Measurements from ENCODE around the gene CAMKK2. TPM values are rescaled to one million over a fixed set of nuclear protein-coding genes. Genes with fewer than 3 reads are reported as not detected.

The CAMKK2 gene
- total RNA-seq, 1 experiment from 2014 or later: 34.0 TPM

DNA sequence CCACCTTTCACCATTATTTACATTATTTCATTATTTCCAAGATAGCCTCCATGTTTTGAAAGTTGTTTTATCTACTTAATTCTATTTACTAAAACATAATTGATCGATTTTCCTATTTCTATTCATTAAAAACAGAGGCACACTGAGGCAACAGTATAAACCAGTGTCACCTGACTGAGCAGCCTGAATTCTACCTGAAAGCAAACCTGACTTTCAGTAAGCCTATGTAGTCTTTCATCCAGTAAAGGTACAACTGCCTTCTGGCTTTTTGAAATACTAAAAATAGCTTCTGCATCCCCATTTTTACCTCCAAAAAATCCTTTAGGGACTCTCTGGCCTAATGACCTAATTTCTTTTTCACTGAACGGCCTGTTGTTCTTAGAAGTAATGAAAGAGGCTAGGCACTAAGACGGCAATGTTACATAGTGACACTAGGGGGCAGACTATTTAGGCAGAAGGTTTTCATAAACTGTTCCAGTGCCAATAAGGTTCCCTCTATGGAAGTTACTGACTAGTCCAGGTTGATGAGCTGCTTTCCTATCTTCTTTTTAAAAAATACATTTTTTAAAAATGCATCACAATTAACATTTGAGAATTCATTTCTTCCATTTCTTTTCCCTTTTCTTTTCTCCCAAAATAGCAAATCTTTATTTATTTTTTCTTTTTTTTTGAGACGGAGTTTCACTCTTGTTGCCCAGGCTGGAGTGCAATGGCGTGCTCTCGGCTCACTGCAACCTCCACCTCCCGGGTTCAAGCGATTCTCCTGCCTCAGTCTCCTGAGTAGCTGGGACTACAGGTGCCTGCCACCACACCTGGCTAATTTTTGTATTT is 38.2 kb upstream of the CAMKK2 start:
- intact Hi-C loops (cut with micrococcal nuclease; ENCODE audit: unreplicated experiment): loop anchor here (2.0 to 5.0 kb wide), 2 partner anchors 68 to 108 kb away; partner anchors contain the start of gene RNF34
- H3K27me3 Mint-ChIP-seq (ENCODE audit: unreplicated experiment): no peaks in the 10 kb centered on the region
- CTCF ChIA-PET: interaction anchor here (0.6 to 2.4 kb wide), 6 partner anchors 10 to 110 kb away, joined by 3 to 15 read pairs (median 4); no protein-coding TSS in a partner anchor
- H3K36me3 Mint-ChIP-seq (ENCODE audit: insufficient read depth, unreplicated experiment): peaks cover 59% of the 10 kb centered on the region
- TF ChIP-seq CTCF (IDR thresholded peaks at IDR 0.05; ENCODE audit: unreplicated experiment): peak; percentile 59
- no peak overlapping the region for H3K4me3 Mint-ChIP-seq (ENCODE audit: low read depth, unreplicated experiment)
- H3K27ac Mint-ChIP-seq (ENCODE audit: unreplicated experiment): no peak overlapping the region
- no TSS peak for BruUV-seq (replicated peaks)
- H3K4me1 Mint-ChIP-seq (ENCODE audit: low read depth, unreplicated experiment): peaks cover 21% of the 10 kb centered on the region
- DNase-seq: peak; percentile 37
- H3K9me3 Mint-ChIP-seq (ENCODE audit: low read depth, unreplicated experiment): no peaks in the 10 kb centered on the region

DNA sequence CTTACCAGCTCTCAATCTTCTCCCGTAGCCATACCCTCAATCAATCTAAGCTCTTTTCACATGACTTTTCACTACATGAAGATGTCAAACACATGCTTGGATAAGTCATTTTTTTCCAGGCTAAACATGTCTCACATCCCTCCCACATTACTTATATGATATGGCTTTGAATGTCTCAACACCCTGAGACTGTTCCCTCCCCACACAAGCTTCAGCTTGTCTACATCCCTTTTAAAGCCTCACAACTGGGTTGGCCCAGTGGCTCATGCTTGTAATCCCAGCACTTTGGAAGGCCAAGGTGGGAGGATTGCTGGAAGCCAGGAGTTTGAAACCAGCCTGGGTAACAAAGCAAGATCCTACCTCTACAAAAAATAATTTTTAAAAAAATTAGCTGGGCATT is 37.2 kb upstream of the CAMKK2 start:
- no peak overlapping the region for H3K27ac Mint-ChIP-seq (ENCODE audit: unreplicated experiment)
- H3K4me1 Mint-ChIP-seq (ENCODE audit: low read depth, unreplicated experiment): peaks cover 22% of the 10 kb centered on the region
- TF ChIP-seq CTCF (IDR thresholded peaks at IDR 0.05; ENCODE audit: unreplicated experiment): no peak
- H3K9me3 Mint-ChIP-seq (ENCODE audit: low read depth, unreplicated experiment): no peaks in the 10 kb centered on the region
- no peak for DNase-seq
- no peak overlapping the region for H3K4me3 Mint-ChIP-seq (ENCODE audit: low read depth, unreplicated experiment)
- BruUV-seq (replicated peaks): no TSS peak
- CTCF ChIA-PET: interaction anchor here (0.6 to 2.4 kb wide), 2 partner anchors 109 to 272 kb away, joined by 3 to 15 read pairs; no protein-coding TSS in a partner anchor
- peaks cover 57% of the 10 kb centered on the region for H3K36me3 Mint-ChIP-seq (ENCODE audit: insufficient read depth, unreplicated experiment)
- H3K27me3 Mint-ChIP-seq (ENCODE audit: unreplicated experiment): no peaks in the 10 kb centered on the region
- intact Hi-C loops (cut with micrococcal nuclease; ENCODE audit: unreplicated experiment): loop anchor here (2.0 to 5.0 kb wide), 2 partner anchors 69 to 109 kb away; partner anchors contain the start of gene RNF34

DNA sequence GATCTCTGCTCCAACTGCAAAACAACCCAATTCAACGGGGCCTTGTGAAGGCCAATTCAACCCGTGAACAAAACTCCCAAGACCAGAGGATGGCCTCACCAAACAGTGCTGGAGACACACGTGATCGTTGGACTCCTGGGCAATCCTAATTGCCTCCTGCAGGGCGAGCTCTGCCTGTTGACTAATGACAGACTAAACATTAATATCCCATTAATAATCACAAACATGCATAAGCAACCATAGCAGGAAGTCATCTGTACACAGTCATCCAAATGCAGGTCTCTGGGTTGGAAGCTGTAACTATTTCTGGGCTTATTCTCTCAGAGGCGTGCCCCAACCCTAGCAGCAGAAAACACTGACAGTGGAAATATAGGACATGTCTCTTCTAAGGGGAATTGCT is 34.7 kb upstream of the CAMKK2 start:
- TF ChIP-seq CTCF (IDR thresholded peaks at IDR 0.05; ENCODE audit: unreplicated experiment): no peak
- no peaks in the 10 kb centered on the region for H3K9me3 Mint-ChIP-seq (ENCODE audit: low read depth, unreplicated experiment)
- H3K4me3 Mint-ChIP-seq (ENCODE audit: low read depth, unreplicated experiment): no peak overlapping the region
- peaks cover 57% of the 10 kb centered on the region for H3K36me3 Mint-ChIP-seq (ENCODE audit: insufficient read depth, unreplicated experiment)
- DNase-seq: no peak
- CTCF ChIA-PET: interaction anchor here (0.5 to 1.1 kb wide), 2 partner anchors 112 to 136 kb away, joined by 3 to 4 read pairs; no protein-coding TSS in a partner anchor
- no TSS peak for BruUV-seq (replicated peaks)
- intact Hi-C loops (cut with micrococcal nuclease; ENCODE audit: unreplicated experiment): loop anchor here (5.0 kb wide), 1 partner anchor 71 kb away; the partner anchor contains the start of gene RNF34
- no peaks in the 10 kb centered on the region for H3K27me3 Mint-ChIP-seq (ENCODE audit: unreplicated experiment)
- no peak overlapping the region for H3K27ac Mint-ChIP-seq (ENCODE audit: unreplicated experiment)
- peaks cover 31% of the 10 kb centered on the region for H3K4me1 Mint-ChIP-seq (ENCODE audit: low read depth, unreplicated experiment)

- Mint-ChIP-seq H3K27me3 (ENCODE audit: unreplicated experiment) (no peaks in the 10 kb centered on the region), H3K27ac (ENCODE audit: unreplicated experiment) (no peak overlapping the region), H3K4me3 (ENCODE audit: low read depth, unreplicated experiment) (peak overlapping the region; percentile 26), H3K36me3 (ENCODE audit: insufficient read depth, unreplicated experiment) (peaks cover 61% of the 10 kb centered on the region), H3K4me1 (ENCODE audit: low read depth, unreplicated experiment) (peaks cover 36% of the 10 kb centered on the region), H3K9me3 (ENCODE audit: low read depth, unreplicated experiment) (no peaks in the 10 kb centered on the region)
- CTCF ChIA-PET: interaction anchor here (1.1 kb wide), 1 partner anchor 113 kb away, joined by 3 read pairs; no protein-coding TSS in a partner anchor
- no peak for DNase-seq
- intact Hi-C loops (cut with micrococcal nuclease; ENCODE audit: unreplicated experiment): loop anchor here (5.0 kb wide), 1 partner anchor 72 kb away; the partner anchor contains the start of gene RNF34
- TF ChIP-seq CTCF (IDR thresholded peaks at IDR 0.05; ENCODE audit: unreplicated experiment): no peak
- BruUV-seq (replicated peaks): no TSS peak
Measured at GRCh38 chr12:121330692-121331091, 34.2 kb upstream of the CAMKK2 start.
